HepG2 (cell line): Measurements from ENCODE around the gene PDIA2. TPM values are rescaled to one million over a fixed set of nuclear protein-coding genes. Genes with fewer than 3 reads are reported as not detected.

Source experiments
- ATAC-seq: fragments of 200-7000 bp; cut with Tn5 transposase; 3 replicates; pipeline ENCODE4 v1.9.1; 2020; ENCODE audit warnings: mild to moderate bottlenecking, moderate library complexity
- BruUV-seq: library from RNA; stranded (reverse); fragments of 400-500 nt; replicated peaks from 2 replicates; lab custom pipeline; 2021; lab: Mats Ljungman, UMichigan
- CTCF ChIA-PET: fragments of 300-600 bp; formaldehyde crosslinking; extraction: SDS; loops from one replicate; lab custom pipeline; 2021; ENCODE audit warnings: low total read pairs, inconsistent platforms, low intra/inter-chr PET ratio; lab: Yijun Ruan, JAX
- POLR2A ChIA-PET: fragments of 350-600 bp; sonication (Branson Sonifier 250); formaldehyde crosslinking; loops from one replicate; lab custom pipeline; 2020; ENCODE audit warnings: antibody characterized with exemption, inconsistent platforms; lab: Yijun Ruan, JAX
- DNase-seq: peaks from one replicate; pipeline ENCODE4 v3.0.0-alpha.2; 2015; ENCODE audit warnings: low spot score
- FAIRE-seq: peaks from 3 replicates; lab custom pipeline; 2011; peaks lifted over from hg19 to GRCh38; lab: Jason Lieb, UNC
- H2AFZ ChIP-seq: one replicate; pipeline ENCODE4 v1.6.1; 2011; ENCODE audit warnings: low read length, inconsistent platforms
- H3K27ac ChIP-seq: fragments of 300-600 bp; 3 replicates; pipeline ENCODE4 v1.8.0; 2011; ENCODE audit warnings: mixed run types, mild to moderate bottlenecking, mixed read lengths, low read length, inconsistent platforms; ENCODE audit not compliant: insufficient read depth; ENCODE audit errors: extremely low read length
- H3K27me3 ChIP-seq, 2 experiments: fragments of 200-600 bp in 1 of 2; 2 replicates in 1 of 2; 3 replicates in 1 of 2; pipeline versions ENCODE4 v1.6.0 to v1.8.0; 2011; ENCODE audit warnings: low read length in 2 of 2, mild to moderate bottlenecking in 2 of 2, moderate library complexity in 2 of 2, inconsistent platforms in 1 of 2; ENCODE audit not compliant: insufficient read depth in 2 of 2, control insufficient read depth in 1 of 2
- H3K36me3 ChIP-seq, 2 experiments: fragments of 200-600 bp in 1 of 2; replicated peaks in 1 of 2; 2 replicates in 1 of 2; 3 replicates in 1 of 2; pipeline versions ENCODE4 v1.5.1 to v1.8.0; 2011; ENCODE audit warnings: low read length in 2 of 2, inconsistent platforms in 1 of 2; ENCODE audit not compliant: insufficient read depth in 2 of 2, control insufficient read depth in 1 of 2
- H3K4me1 ChIP-seq: 2 replicates; pipeline ENCODE4 v1.5.1; 2012; ENCODE audit warnings: low read length, inconsistent platforms; ENCODE audit not compliant: insufficient read depth
- H3K4me2 ChIP-seq: 2 replicates; pipeline ENCODE4 v1.6.0; 2011; ENCODE audit warnings: low read depth, low read length, inconsistent platforms
- H3K4me3 ChIP-seq, 3 experiments: fragments of 200-600 bp in 1 of 3; sonication (generic), shearing (Covaris generic) in 1 of 3; replicated peaks in 1 of 3; 2 replicates each; pipeline ENCODE4 v1.5.1; 2011 to 2016; ENCODE audit warnings: low read length in 3 of 3, inconsistent platforms in 2 of 3, low read depth in 2 of 3, mild to moderate bottlenecking in 2 of 3, control low read depth in 1 of 3, mixed read lengths in 1 of 3; ENCODE audit not compliant: insufficient read depth in 1 of 3
- H3K79me2 ChIP-seq: one replicate; pipeline ENCODE4 v1.6.1; 2011; ENCODE audit warnings: low read length, inconsistent platforms; ENCODE audit not compliant: insufficient read depth
- H3K9ac ChIP-seq: 2 replicates; pipeline ENCODE4 v1.6.0; 2011; ENCODE audit warnings: mild to moderate bottlenecking, low read depth, low read length, inconsistent platforms; ENCODE audit not compliant: insufficient read depth
- H3K9me3 ChIP-seq: 2 replicates; pipeline ENCODE4 v1.5.1; 2012; ENCODE audit warnings: mild to moderate bottlenecking, low read length
- H4K20me1 ChIP-seq: 2 replicates; pipeline ENCODE4 v1.6.0; 2011; ENCODE audit warnings: inconsistent platforms, mild to moderate bottlenecking, low read length, moderate library complexity; ENCODE audit not compliant: insufficient read depth
- AGO2 ChIP-seq: fragments of 200-400 bp; formaldehyde crosslinking; optimal IDR thresholded peaks from 2 replicates; pipeline ENCODE3; 2017; ENCODE audit warnings: mild to moderate bottlenecking, low read depth, low read length, moderate library complexity
- CAMTA2 ChIP-seq: sonication (generic); formaldehyde crosslinking; IDR thresholded peaks from 2 replicates; pipeline ENCODE4 v1.4.0; 2020; ENCODE audit warnings: mild to moderate bottlenecking, missing genetic modification reagents, borderline replicate concordance
- HNRNPL ChIP-seq: fragments of 200-400 bp; formaldehyde crosslinking; IDR thresholded peaks from 2 replicates; pipeline ENCODE4 v1.6.1; 2017; ENCODE audit warnings: mild to moderate bottlenecking, low read depth, low read length
- THAP8 ChIP-seq: sonication (generic); formaldehyde crosslinking; IDR thresholded peaks from 2 replicates; pipeline ENCODE4 v1.5.1; 2020; ENCODE audit warnings: missing genetic modification reagents, mild to moderate bottlenecking, borderline replicate concordance
- ZBTB34 ChIP-seq: sonication (generic); formaldehyde crosslinking; IDR thresholded peaks from 2 replicates; pipeline ENCODE4 v1.8.0; 2022; ENCODE audit warnings: mild to moderate bottlenecking, missing genetic modification reagents
- ZBTB38 ChIP-seq: sonication (generic); formaldehyde crosslinking; IDR thresholded peaks from 2 replicates; pipeline ENCODE4 v1.5.1; 2020; ENCODE audit warnings: mild to moderate bottlenecking, missing genetic modification reagents
- ZBTB43 ChIP-seq: sonication (generic); formaldehyde crosslinking; conservative IDR thresholded peaks from 2 replicates; pipeline ENCODE4 v1.4.0; 2020; ENCODE audit warnings: missing genetic modification reagents
- ZNF18 ChIP-seq: sonication (generic); formaldehyde crosslinking; IDR thresholded peaks from 2 replicates; pipeline ENCODE4 v1.8.0; 2022; ENCODE audit warnings: mild to moderate bottlenecking, missing genetic modification reagents; ENCODE audit not compliant: insufficient replicate concordance
- ZNF687 ChIP-seq: sonication (generic); formaldehyde crosslinking; IDR thresholded peaks from 2 replicates; pipeline ENCODE4 v1.5.1; 2020; ENCODE audit warnings: mild to moderate bottlenecking, missing genetic modification reagents, moderate library complexity
- WGBS: methylation state at CpG from one replicate; pipeline ENCODE4 v1.1.6; 2017; ENCODE audit warnings: low lambda C conversion rate; 5-methylcytosine and 5-hydroxymethylcytosine counted together
- in situ Hi-C: cut with HindIII; loops from 2 replicates; pipeline ENCODE4 v1.10.0; 2017; ENCODE audit warnings: low pct_unique_long_range_greater_than_20kb; ENCODE audit not compliant: extremely low pct_ligation_motif_present
- intact Hi-C: fragments of 100-400 bp; cut with micrococcal nuclease; formaldehyde crosslinking; loops from one replicate; pipeline ENCODE4 v1.10.0; 2022; ENCODE audit not compliant: unreplicated experiment
- polyA plus RNA-seq, 8 experiments: library from polyadenylated mRNA; depleted of rRNA in 3 of 8; stranded (reverse) in 7 of 8; unstranded in 1 of 8; fragments of >200 nt; fragmentation: Illumina TruSeq in 4 of 8; extraction: Trizol in 4 of 8; gene quantifications; 2 replicates each; pipeline versions ENCODE4 v1.2.1 to v1.2.3, GENCODE V29; 2011 to 2016; ENCODE audit warnings: low read depth in 4 of 8, missing spikeins in 1 of 8, mixed read lengths in 1 of 8; ENCODE audit not compliant: insufficient read depth in 1 of 8
- total RNA-seq, 5 experiments: library from RNA; depleted of rRNA; stranded (reverse); fragments of >200 nt; fragmentation: Illumina TruSeq; extraction: Trizol; gene quantifications; 2 replicates each; pipeline ENCODE4 v1.2.3, GENCODE V29; 2016; ENCODE audit warnings: low read depth in 1 of 5

PDIA2 gene
- total and polyA plus RNA-seq, 2 of the 13 experiments (the other 11 are each of a cell fraction or from before 2014, with no cell fraction given) = 0.35 to 1.9 TPM

- H3K79me2 ChIP-seq = no peaks in the 10 kb centered on the region
- H3K36me3 ChIP-seq = peaks cover 7 to 28% of the 10 kb centered on the region in 2 experiments; a peak in 3 of 5 replicates
- H3K4me3 ChIP-seq = no peak overlapping the region
- ATAC-seq (no peak), DNase-seq (no peak), FAIRE-seq (no peak)
- in situ Hi-C loops (no loop called here), intact Hi-C loops (loop anchor here (5.0 kb wide), 1 partner anchor 47 kb away; no protein-coding TSS in a partner anchor)
- BruUV-seq = no TSS peak
- no peaks in the 10 kb centered on the region for H4K20me1 ChIP-seq
- no peak overlapping the region for H2AFZ ChIP-seq
- WGBS = 75% methylated on average over 20 of the region's 52 CpGs
- peaks cover 6% of the 10 kb centered on the region; the same call in 1 of the 2 replicates for H3K4me1 ChIP-seq
- no peak overlapping the region for H3K27ac ChIP-seq
- POLR2A ChIA-PET = no interaction called here
- H3K9me3 ChIP-seq = no peaks in the 10 kb centered on the region
- H3K4me2 ChIP-seq = no peak overlapping the region
- peaks cover 7 to 32% of the 10 kb centered on the region in 2 experiments; a peak in 4 of 5 replicates for H3K27me3 ChIP-seq
- H3K9ac ChIP-seq = no peak overlapping the region
- CTCF ChIA-PET = no interaction called here
- TF ChIP-seq AGO2 (peak; percentile 44), THAP8 (CRISPR knock-in tag) (no peak), ZNF687 (CRISPR knock-in tag) (peak; percentile 9; the same call in 1 of the 2 replicates), ZBTB34 (CRISPR knock-in tag) (no peak), CAMTA2 (CRISPR knock-in tag) (no peak), ZNF18 (CRISPR knock-in tag) (no peak), ZBTB38 (CRISPR knock-in tag) (peak; percentile 71), HNRNPL (0 out of 2 replicates have a peak, but pooled peaks have one; percentile 42), ZBTB43 (CRISPR knock-in tag) (no peak)
Observed at GRCh38 chr16:284204-285120, 1.5 kb downstream of the PDIA2 start.
